ENCODE results near the gene ZBTB21.

ZBTB21 gene

GRCh38 chr21:42027822-42028765 lies 17.9 kb upstream of the ZBTB21 start:
- no peak for DNase-seq (ENCODE audit: insufficient read length)
- FAIRE-seq = no peak
- no peak for TF ChIP-seq POLR2AphosphoS5 (IDR thresholded peaks at IDR 0.05; ENCODE audit: low read depth, low read length)
- TF ChIP-seq TAF1 (IDR thresholded peaks at IDR 0.05; ENCODE audit: borderline replicate concordance, low read depth, low read length) = no peak

- no peak for TF ChIP-seq POLR2A (IDR thresholded peaks at IDR 0.05; ENCODE audit: low read depth, low read length)
- no peak for TF ChIP-seq TAF1 (IDR thresholded peaks at IDR 0.05; ENCODE audit: borderline replicate concordance, low read depth, low read length)
- TF ChIP-seq POLR2AphosphoS5 (IDR thresholded peaks at IDR 0.05; ENCODE audit: low read depth, low read length) = no peak
- FAIRE-seq (no peak), DNase-seq (ENCODE audit: insufficient read length) (no peak)
Measured at GRCh38 chr21:42027085-42027821, 17.1 kb upstream of the ZBTB21 start.

- DNase-seq (ENCODE audit: insufficient read length) (no peak), FAIRE-seq (no peak)
- TF ChIP-seq POLR2AphosphoS5 (IDR thresholded peaks at IDR 0.05; ENCODE audit: low read depth, low read length) (no peak), TAF1 (IDR thresholded peaks at IDR 0.05; ENCODE audit: borderline replicate concordance, low read depth, low read length) (no peak), POLR2A (IDR thresholded peaks at IDR 0.05; ENCODE audit: low read depth, low read length) (no peak)
Measured at GRCh38 chr21:42026082-42026435, 15.9 kb upstream of the ZBTB21 start.

GRCh38 chr21:42025376-42026081 lies 15.4 kb upstream of the ZBTB21 start:
- FAIRE-seq = no peak
- TF ChIP-seq POLR2A (IDR thresholded peaks at IDR 0.05; ENCODE audit: low read depth, low read length) (no peak), TAF1 (IDR thresholded peaks at IDR 0.05; ENCODE audit: borderline replicate concordance, low read depth, low read length) (no peak), POLR2AphosphoS5 (IDR thresholded peaks at IDR 0.05; ENCODE audit: low read depth, low read length) (no peak)
- DNase-seq (ENCODE audit: insufficient read length) = no peak

- no peak for DNase-seq (ENCODE audit: insufficient read length)
- TF ChIP-seq POLR2AphosphoS5 (IDR thresholded peaks at IDR 0.05; ENCODE audit: low read depth, low read length) (no peak), TAF1 (IDR thresholded peaks at IDR 0.05; ENCODE audit: borderline replicate concordance, low read depth, low read length) (no peak), POLR2A (IDR thresholded peaks at IDR 0.05; ENCODE audit: low read depth, low read length) (no peak)
- no peak for FAIRE-seq
Measured at GRCh38 chr21:42022906-42023305, 12.7 kb upstream of the ZBTB21 start.

GRCh38 chr21:42022091-42022430 lies 11.9 kb upstream of the ZBTB21 start:
- FAIRE-seq = no peak
- no peak for DNase-seq (ENCODE audit: insufficient read length)
- no peak for TF ChIP-seq POLR2A (IDR thresholded peaks at IDR 0.05; ENCODE audit: low read depth, low read length)
- TF ChIP-seq TAF1 (IDR thresholded peaks at IDR 0.05; ENCODE audit: borderline replicate concordance, low read depth, low read length) = no peak
- TF ChIP-seq POLR2AphosphoS5 (IDR thresholded peaks at IDR 0.05; ENCODE audit: low read depth, low read length) = no peak

- FAIRE-seq (no peak), DNase-seq (ENCODE audit: insufficient read length) (no peak)
- TF ChIP-seq POLR2AphosphoS5 (IDR thresholded peaks at IDR 0.05; ENCODE audit: low read depth, low read length) (no peak), TAF1 (IDR thresholded peaks at IDR 0.05; ENCODE audit: borderline replicate concordance, low read depth, low read length) (no peak), POLR2A (IDR thresholded peaks at IDR 0.05; ENCODE audit: low read depth, low read length) (no peak)
Measured at GRCh38 chr21:42021371-42022090, 11.4 kb upstream of the ZBTB21 start.

GRCh38 chr21:42019706-42020105 lies 9.5 kb upstream of the ZBTB21 start:
- TF ChIP-seq TAF1 (IDR thresholded peaks at IDR 0.05; ENCODE audit: borderline replicate concordance, low read depth, low read length) (no peak), POLR2AphosphoS5 (IDR thresholded peaks at IDR 0.05; ENCODE audit: low read depth, low read length) (no peak), POLR2A (IDR thresholded peaks at IDR 0.05; ENCODE audit: low read depth, low read length) (no peak)
- FAIRE-seq = no peak

GRCh38 chr21:42019101-42019605 lies 9.0 kb upstream of the ZBTB21 start:
- no peak for DNase-seq (ENCODE audit: insufficient read length)
- TF ChIP-seq POLR2AphosphoS5 (IDR thresholded peaks at IDR 0.05; ENCODE audit: low read depth, low read length) = no peak
- no peak for TF ChIP-seq POLR2A (IDR thresholded peaks at IDR 0.05; ENCODE audit: low read depth, low read length)
- TF ChIP-seq TAF1 (IDR thresholded peaks at IDR 0.05; ENCODE audit: borderline replicate concordance, low read depth, low read length) = no peak
- no peak for FAIRE-seq

More at GRCh38 chr21:42019706-42020105, 9.5 kb upstream of the ZBTB21 start:
- no peak for DNase-seq (ENCODE audit: insufficient read length)

- no peak for TF ChIP-seq POLR2A (IDR thresholded peaks at IDR 0.05; ENCODE audit: low read depth, low read length)
- no peak for TF ChIP-seq TAF1 (IDR thresholded peaks at IDR 0.05; ENCODE audit: borderline replicate concordance, low read depth, low read length)
- no peak for TF ChIP-seq POLR2AphosphoS5 (IDR thresholded peaks at IDR 0.05; ENCODE audit: low read depth, low read length)
- FAIRE-seq (no peak), DNase-seq (ENCODE audit: insufficient read length) (no peak)
Measured at GRCh38 chr21:42017022-42017421, 6.9 kb upstream of the ZBTB21 start.

Measured in GM12892 (cell line).